ENCODE measurements around the gene MMP13.

MMP13 gene

DNA sequence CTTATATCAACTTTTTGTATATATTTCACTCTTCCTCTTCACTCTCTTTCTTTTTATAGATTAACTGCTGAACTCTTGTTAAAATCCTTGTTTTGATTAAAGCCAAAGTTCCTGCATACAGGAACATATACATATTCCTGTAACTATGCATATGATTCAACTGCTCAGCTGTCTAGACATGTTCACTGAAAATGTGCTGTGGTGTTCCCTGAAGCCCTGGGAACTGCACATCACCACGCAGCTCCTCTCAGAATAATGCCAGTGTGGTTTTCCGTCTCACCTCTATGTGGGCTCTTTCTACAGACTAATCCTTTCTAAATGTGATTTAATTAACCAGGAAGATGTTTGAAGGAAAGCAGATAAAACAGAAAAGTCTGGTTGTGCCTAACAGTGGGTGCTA, 55.2 kb downstream of the MMP13 start:
- no peak for DNase-seq (ENCODE audit: low spot score)

Measured in AG08395 (cell line).